Lung (tissue), 12 donors: ENCODE results near the gene SALL3. TPM values are rescaled to one million over a fixed set of nuclear protein-coding genes. Genes with fewer than 3 reads are reported as not detected.

ENCODE experiments used
- ATAC-seq: fragments of 200-7000 bp; cut with Tn5 transposase; one replicate; pipeline ENCODE4 v1.9.1; 2020; ENCODE audit warnings: moderate number of reproducible peaks; ENCODE audit not compliant: insufficient read depth, low FRiP score
- DNase-seq, 3 donors: peaks; one replicate each; pipeline ENCODE4 v3.0.0-alpha.2; 2013 to 2017
- H3K27ac ChIP-seq, 2 donors: one replicate each; pipeline ENCODE4 v1.5.1; 2013; ENCODE audit warnings: mild to moderate bottlenecking in 2 of 2, moderate library complexity in 2 of 2, control low read depth in 1 of 2, inconsistent platforms in 1 of 2, low read depth in 1 of 2, low read length in 1 of 2
- H3K27me3 ChIP-seq, 3 donors: one replicate each; pipeline ENCODE4 v1.5.1; 2013; ENCODE audit warnings: low read length in 2 of 3; ENCODE audit not compliant: control insufficient read depth in 3 of 3, insufficient read depth in 3 of 3
- H3K36me3 ChIP-seq, 4 donors: one replicate each; pipeline ENCODE4 v1.5.1; 2013; ENCODE audit warnings: low read length in 4 of 4, mild to moderate bottlenecking in 1 of 4, moderate library complexity in 1 of 4; ENCODE audit not compliant: control insufficient read depth in 4 of 4, insufficient read depth in 4 of 4
- H3K4me1 ChIP-seq, 5 donors: one replicate each; pipeline ENCODE4 v1.5.1; 2013; ENCODE audit warnings: low read length in 5 of 5, mild to moderate bottlenecking in 2 of 5, moderate library complexity in 1 of 5; ENCODE audit not compliant: control insufficient read depth in 5 of 5, insufficient read depth in 5 of 5
- H3K4me3 ChIP-seq: one replicate; pipeline ENCODE4 v1.5.1; 2013; ENCODE audit warnings: mild to moderate bottlenecking, control low read depth, moderate library complexity
- H3K9ac ChIP-seq, 2 donors: one replicate each; pipeline ENCODE4 v1.5.1; 2013; ENCODE audit warnings: low read length in 2 of 2, control low read depth in 1 of 2; ENCODE audit not compliant: insufficient read depth in 1 of 2
- H3K9me3 ChIP-seq, 4 donors: one replicate each; pipeline ENCODE4 v1.5.1; 2013; ENCODE audit warnings: low read length in 3 of 4, mild to moderate bottlenecking in 1 of 4, moderate library complexity in 1 of 4; ENCODE audit not compliant: control insufficient read depth in 4 of 4, insufficient read depth in 3 of 4
- CTCF ChIP-seq: IDR thresholded peaks from 2 replicates; pipeline ENCODE4 v1.5.1; 2012; ENCODE audit warnings: mild to moderate bottlenecking; ENCODE audit errors: control extremely low read depth, extremely low read depth
- WGBS, 2 donors: extraction: QIAGEN DNeasy Blood & Tissue Kit; methylation state at CpG; one replicate each; pipeline ENCODE4 v1.1.7; 2013; 5-methylcytosine and 5-hydroxymethylcytosine counted together
- polyA plus RNA-seq, 2 donors: library from polyadenylated mRNA; stranded (reverse); fragments of 200-250 nt; gene quantifications; one replicate each; pipeline ENCODE4 v1.2.1, GENCODE V29; 2013
- total RNA-seq, 2 donors: library from RNA; depleted of rRNA in 1 of 2; stranded (reverse); fragments of >200 nt in 1 of 2; gene quantifications; one replicate each; pipeline ENCODE4 v1.2.1, GENCODE V29; 2014 to 2021
- donor health status: control.
- donor health status: control.
- donor health status: Bipolar disorder and iron deficiency.
- donor health status: healthy.
- donor health status: DM: yes; HTN: yes; CAD: no.

Gene SALL3
- total and polyA plus RNA-seq, 4 donors, result 0.28 TPM; not detected in 3

DNA sequence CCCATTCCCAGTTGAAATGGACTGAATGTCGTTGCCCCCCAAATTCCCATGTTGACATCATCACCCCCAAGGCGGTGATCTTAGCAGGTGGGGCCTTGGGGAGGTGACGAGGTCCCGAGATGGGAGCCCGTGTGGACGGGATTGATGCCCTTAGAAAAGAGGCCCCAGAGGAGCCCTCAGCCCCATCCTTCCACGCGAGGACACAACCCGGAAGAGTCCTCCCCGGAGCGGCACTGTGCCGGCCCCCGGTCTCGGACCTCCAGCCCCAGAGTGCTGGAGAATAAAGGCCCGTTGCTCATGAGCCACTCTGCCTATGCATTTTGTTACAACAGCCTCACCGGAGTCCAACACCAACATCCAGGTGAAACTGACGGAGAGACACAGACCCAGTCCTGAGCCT, 30.4 kb upstream of the SALL3 start:
- Histone ChIP-seq H3K9me3 (peaks cover 0 to 18% (median 2%) of the 10 kb centered on the region in 4 donors), H3K4me3 (no peak overlapping the region), H3K27me3 (peaks cover 3 to 14% (median 4%) of the 10 kb centered on the region in 3 donors), H3K4me1 (no peaks in the 10 kb centered on the region), H3K9ac (no peak overlapping the region), H3K27ac (no peak overlapping the region), H3K36me3 (no peaks in the 10 kb centered on the region)
- DNase-seq (no peak), ATAC-seq (no peak)
- 91 to 94% methylated on average over 16 to 17 of the region's 17 CpGs for WGBS, 2 donors
- TF ChIP-seq CTCF, result no peak

- no peak overlapping the region for H3K4me3 ChIP-seq
- TF ChIP-seq CTCF, result no peak
- 80 to 87% methylated on average over 10 of the region's 10 CpGs for WGBS, 2 donors
- ATAC-seq (no peak), DNase-seq (no peak)
- no peak overlapping the region for H3K27ac ChIP-seq
- no peaks in the 10 kb centered on the region for H3K36me3 ChIP-seq
- H3K4me1 ChIP-seq, result no peaks in the 10 kb centered on the region
- no peak overlapping the region for H3K9ac ChIP-seq
- H3K9me3 ChIP-seq, result peaks cover 0 to 18% (median 2%) of the 10 kb centered on the region in 4 donors
- H3K27me3 ChIP-seq, result peaks cover 3 to 12% (median 4%) of the 10 kb centered on the region in 3 donors
Observed at GRCh38 chr18:78950386-78950785, 29.2 kb upstream of the SALL3 start.

DNA sequence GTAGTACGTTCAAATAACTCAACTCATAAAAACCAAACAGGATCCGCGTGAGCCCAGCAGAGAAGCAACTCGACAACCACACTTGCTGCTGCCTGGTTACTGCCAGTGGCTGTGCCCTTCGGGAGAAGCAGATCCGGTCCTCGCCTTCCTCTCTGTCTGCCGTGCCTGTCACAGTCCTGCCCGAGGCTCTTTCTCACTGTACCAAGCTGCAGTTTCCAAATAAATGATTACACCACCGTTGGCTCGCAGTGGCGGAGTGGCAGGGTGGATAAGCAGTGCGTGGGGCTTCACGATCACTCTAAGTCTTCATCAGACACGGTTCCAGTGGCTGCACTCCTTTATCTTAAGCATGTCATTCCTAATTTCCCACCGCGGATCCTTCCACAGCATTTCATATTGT, 26.1 kb upstream of the SALL3 start:
- 77 to 83% methylated on average over 17 of the region's 17 CpGs for WGBS, 2 donors
- Histone ChIP-seq H3K27me3 (no peaks in the 10 kb centered on the region), H3K9ac (no peak overlapping the region), H3K4me3 (no peak overlapping the region), H3K27ac (no peak overlapping the region), H3K36me3 (no peaks in the 10 kb centered on the region), H3K4me1 (no peaks in the 10 kb centered on the region), H3K9me3 (peaks cover 0 to 18% (median 2%) of the 10 kb centered on the region in 4 donors)
- ATAC-seq, result no peak
- no peak for TF ChIP-seq CTCF
- no peak for DNase-seq

GRCh38 chr18:78955051-78955450, 24.6 kb upstream of the SALL3 start:
- WGBS, 2 donors, result 82 to 85% methylated on average over 17 of the region's 17 CpGs
- Histone ChIP-seq H3K36me3 (no peaks in the 10 kb centered on the region), H3K9ac (no peak overlapping the region), H3K4me3 (no peak overlapping the region), H3K4me1 (no peaks in the 10 kb centered on the region), H3K27me3 (no peaks in the 10 kb centered on the region), H3K27ac (no peak overlapping the region), H3K9me3 (peaks cover 0 to 13% (median 2%) of the 10 kb centered on the region in 4 donors)
- DNase-seq (no peak), ATAC-seq (no peak)
- TF ChIP-seq CTCF, result no peak
